Mesodermal cell (in vitro differentiated cells): ENCODE data around the gene ZCCHC24. TPM values are rescaled to one million over a fixed set of nuclear protein-coding genes. Genes with fewer than 3 reads are reported as not detected.

Experiments
- H3K27ac ChIP-seq: 2 replicates; pipeline ENCODE4 v1.7.0; 2013; ENCODE audit warnings: mild to moderate bottlenecking, low read depth, low read length, moderate library complexity; ENCODE audit not compliant: severe bottlenecking
- H3K36me3 ChIP-seq: 2 replicates; pipeline ENCODE4 v1.7.1; 2013; ENCODE audit warnings: mild to moderate bottlenecking, low read length, moderate library complexity; ENCODE audit not compliant: control insufficient read depth, insufficient read depth
- H3K4me1 ChIP-seq: one replicate; pipeline ENCODE4 v1.7.1; 2013; ENCODE audit warnings: mild to moderate bottlenecking, low read length; ENCODE audit not compliant: insufficient read depth, control insufficient read depth, poor library complexity, severe bottlenecking
- H3K4me3 ChIP-seq: 2 replicates; pipeline ENCODE4 v1.7.0; 2013; ENCODE audit warnings: low read length, control low read depth, mild to moderate bottlenecking; ENCODE audit not compliant: insufficient read depth, poor library complexity, severe bottlenecking; ENCODE audit errors: extremely low read depth
- H3K9me3 ChIP-seq: 2 replicates; pipeline ENCODE4 v1.7.1; 2013; ENCODE audit warnings: mild to moderate bottlenecking, low read length, moderate library complexity; ENCODE audit not compliant: control insufficient read depth
- WGBS, 2 experiments: methylation state at CpG; one replicate each; pipeline ENCODE4 v1.1.5; 2013; ENCODE audit warnings: missing lambda C conversion rate in 2 of 2; ENCODE audit not compliant: insufficient coverage in 2 of 2; 5-methylcytosine and 5-hydroxymethylcytosine counted together
- polyA plus RNA-seq, 2 experiments: library from polyadenylated mRNA; stranded (reverse); fragments of 50-300 nt; gene quantifications; one replicate each; pipeline ENCODE4 v1.2.3, GENCODE V29; 2013

ZCCHC24 gene
- 43.7 TPM for polyA plus RNA-seq (2013, experiment 1 of 2)
- polyA plus RNA-seq (2013, experiment 2 of 2) = 41.4 TPM

DNA sequence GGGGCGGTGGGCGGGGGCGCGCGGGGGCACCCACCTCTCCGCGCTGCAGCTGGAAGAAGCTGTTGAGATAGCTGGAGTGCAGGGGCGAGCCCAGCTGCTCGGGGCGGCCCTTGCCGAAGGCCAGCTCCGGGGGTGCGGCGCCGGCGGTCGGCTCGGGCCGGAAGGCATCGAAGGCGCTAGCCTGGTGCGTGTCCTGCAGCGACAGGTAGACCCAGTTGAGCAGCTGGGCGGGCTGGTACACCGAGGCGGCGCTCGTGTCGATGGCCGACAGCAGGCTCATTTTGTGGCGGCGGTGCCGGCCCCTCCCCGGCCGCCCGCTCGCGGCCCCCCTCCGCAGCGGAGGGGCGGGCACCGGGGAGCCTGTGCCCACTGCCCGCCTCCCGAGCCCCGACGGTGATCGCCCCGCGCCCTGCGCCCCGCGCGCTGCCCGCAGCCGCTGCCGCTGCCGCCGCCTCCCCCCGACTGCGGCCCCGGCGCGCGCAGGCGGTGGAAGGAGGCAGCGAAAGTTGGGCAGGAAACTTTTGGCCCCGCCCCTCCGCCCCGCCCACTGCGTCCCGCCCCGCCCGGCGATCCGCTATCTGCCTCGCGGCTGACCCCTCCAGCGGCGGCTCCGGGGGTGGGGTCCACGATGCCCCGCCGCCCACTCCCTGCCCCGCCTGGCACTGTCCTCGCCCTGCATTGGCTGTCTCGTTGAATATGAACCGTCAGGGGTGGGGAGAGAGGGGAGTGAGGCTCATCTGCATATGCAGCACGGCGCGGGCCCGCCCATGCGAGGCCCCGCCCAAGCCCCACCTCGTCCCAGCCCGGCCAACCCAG is at the start of gene ZCCHC24:
TSS of gene ZCCHC24 (minus strand) at position 464 of the 816 bp plus-strand sequence. CDS start at position 280, 184 bp downstream.
- peak within 1 kb of the TSS; percentile 66 for H3K4me3 ChIP-seq
- 0 to 1% methylated on average over 64 to 70 of the region's 95 CpGs for WGBS, 2 experiments
- H3K36me3 ChIP-seq = peaks cover 12% of the 10 kb centered on the region
- H3K9me3 ChIP-seq = no peaks in the 10 kb centered on the region
- peak within 1 kb of the TSS; percentile 97 for H3K27ac ChIP-seq
- peaks cover 35% of the 10 kb centered on the region for H3K4me1 ChIP-seq

DNA sequence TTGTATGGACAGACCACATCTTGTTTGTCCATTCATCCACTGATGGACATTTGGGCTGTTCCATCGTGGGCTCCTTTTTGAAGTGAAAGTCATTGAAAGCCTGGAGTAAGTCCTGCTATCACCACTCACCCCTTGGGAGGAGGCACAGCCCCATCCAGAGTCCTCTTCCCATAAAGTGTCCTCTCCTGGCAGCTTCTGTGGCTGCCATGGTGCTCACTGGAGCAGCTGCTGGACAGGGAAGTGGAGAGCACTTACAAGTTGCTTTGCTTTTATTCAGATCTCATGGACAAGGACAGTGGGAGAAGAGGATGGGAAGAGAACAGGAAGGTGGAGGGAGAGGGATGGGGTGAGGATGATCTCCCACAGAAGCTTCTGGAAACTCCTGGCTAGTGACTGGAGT is 48.4 kb upstream of the ZCCHC24 start:
- Histone ChIP-seq H3K36me3 (no peaks in the 10 kb centered on the region), H3K27ac (no peak overlapping the region), H3K4me1 (peaks cover 15% of the 10 kb centered on the region), H3K9me3 (no peaks in the 10 kb centered on the region), H3K4me3 (no peak overlapping the region)
- WGBS, 2 experiments = 63 to 100% methylated on average over 1 of the region's 1 CpG

DNA sequence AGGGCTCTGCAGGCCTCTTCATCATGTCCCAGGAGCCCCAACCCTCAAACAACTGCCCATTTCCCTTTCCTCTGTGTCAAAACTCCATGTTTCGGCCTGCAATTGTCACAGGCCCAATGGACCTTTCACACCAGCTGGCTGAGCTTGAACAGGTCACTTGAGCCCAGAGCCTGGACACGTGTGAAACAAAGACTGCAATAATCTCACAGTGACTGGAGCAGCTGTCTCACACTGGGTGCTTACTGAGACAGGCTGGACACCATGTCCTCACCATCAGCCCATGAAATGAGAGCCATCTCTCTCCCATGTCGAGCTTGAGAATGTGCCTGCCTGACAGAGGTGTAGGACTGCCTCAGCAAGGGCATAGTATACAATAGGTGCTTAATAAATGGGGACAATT is 47.4 kb upstream of the ZCCHC24 start:
- H3K9me3 ChIP-seq = no peaks in the 10 kb centered on the region
- WGBS, 2 experiments = 89 to 91% methylated on average over 2 to 3 of the region's 3 CpGs
- H3K36me3 ChIP-seq = no peaks in the 10 kb centered on the region
- peaks cover 25% of the 10 kb centered on the region for H3K4me1 ChIP-seq
- H3K4me3 ChIP-seq = no peak overlapping the region
- H3K27ac ChIP-seq = no peak overlapping the region

DNA sequence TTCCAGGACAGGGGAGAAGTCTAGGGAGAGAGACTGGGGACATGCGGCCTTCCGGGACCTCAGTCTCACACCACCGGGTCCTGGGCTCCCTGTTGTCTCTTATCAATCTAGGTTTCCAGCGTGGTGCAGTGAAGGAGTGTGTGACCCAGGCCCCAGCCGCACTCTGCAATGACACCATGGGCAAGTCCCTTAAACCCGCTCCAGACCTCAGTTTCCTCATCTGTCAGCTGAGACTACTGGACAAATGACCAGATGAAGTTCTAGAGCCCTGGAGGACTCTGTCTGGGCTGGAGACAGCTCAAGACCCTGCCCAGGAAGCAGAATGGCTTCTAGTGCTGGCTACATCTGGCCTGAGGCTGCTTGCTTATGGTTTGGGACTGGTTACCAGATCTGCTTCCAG is 46.8 kb upstream of the ZCCHC24 start:
- H3K4me3 ChIP-seq = no peak overlapping the region
- no peak overlapping the region for H3K27ac ChIP-seq
- H3K4me1 ChIP-seq = peaks cover 30% of the 10 kb centered on the region
- H3K9me3 ChIP-seq = no peaks in the 10 kb centered on the region
- 96 to 97% methylated on average over 3 of the region's 6 CpGs for WGBS, 2 experiments
- H3K36me3 ChIP-seq = no peaks in the 10 kb centered on the region

DNA sequence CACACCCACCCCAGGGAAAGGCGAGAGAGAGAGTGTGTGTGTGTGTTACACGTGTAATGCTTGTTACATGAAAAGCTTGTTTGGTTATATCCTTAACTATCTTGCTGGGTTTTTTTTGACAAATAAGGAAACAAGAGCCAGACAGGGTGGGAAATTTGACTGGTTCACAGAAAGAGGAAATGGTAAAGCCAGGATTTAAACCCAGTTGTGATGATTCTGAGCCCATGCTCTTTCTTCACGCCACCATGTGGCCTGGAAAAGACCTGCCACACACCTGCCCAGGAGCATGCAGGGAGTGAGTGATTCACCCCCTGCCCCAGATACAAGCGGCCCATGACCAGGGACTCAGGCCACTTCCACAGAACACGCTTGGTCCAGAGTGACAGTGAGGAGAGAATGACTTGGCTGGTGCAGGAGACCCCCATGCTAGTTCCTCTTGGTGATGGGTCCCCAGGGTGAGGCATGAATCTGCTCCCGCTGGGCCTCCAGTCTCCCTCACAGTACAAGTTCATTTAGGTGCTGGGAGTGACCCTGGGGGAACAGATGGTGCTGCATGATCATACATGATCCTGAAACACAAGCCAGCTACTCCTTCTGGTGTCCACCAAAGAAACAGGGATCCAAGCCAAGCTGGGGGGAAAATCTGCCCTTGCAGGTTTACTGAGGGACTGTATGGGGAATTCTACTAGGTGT is 45.9 kb upstream of the ZCCHC24 start:
- Histone ChIP-seq H3K4me3 (no peak overlapping the region), H3K27ac (no peak overlapping the region)
- 89 to 90% methylated on average over 2 to 3 of the region's 6 CpGs for WGBS, 2 experiments

DNA sequence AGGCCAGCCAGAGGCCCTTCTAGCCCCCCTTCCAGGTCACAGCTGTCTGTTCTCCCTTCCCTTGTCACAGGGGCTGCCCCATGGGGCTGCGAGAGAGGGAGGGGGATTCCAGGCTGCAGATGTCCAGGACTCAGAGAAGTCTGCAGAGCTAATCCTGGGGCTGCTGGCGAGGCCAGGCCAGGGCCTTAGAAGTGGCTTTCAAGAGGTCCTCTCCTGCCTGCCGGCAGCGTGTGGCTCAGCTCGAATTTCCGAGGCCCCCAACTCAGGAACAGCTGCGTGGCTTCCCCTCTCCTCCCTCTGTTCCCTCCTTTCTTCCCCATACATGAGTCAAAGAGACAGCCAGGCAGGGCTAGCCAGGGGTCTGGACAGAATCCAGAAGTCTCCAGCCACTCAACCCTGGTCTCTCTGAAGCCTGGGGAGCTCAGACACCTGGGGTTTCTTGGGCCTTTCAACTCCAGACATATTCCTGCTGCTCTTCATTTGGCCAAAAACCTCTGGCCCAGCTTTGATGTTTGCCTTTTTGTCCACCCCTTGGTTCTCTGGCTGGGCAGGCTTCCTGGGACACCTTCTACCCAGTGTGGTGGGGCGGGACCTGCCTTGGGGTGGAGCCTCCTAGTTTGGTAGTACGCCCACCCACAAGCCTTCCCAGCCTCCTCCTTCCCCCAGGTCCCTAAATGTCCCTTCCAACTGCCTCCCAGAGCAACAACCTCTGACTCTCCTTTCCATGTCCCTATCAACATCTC is 45.1 kb upstream of the ZCCHC24 start:
- H3K4me3 ChIP-seq = no peak overlapping the region
- H3K36me3 ChIP-seq = no peaks in the 10 kb centered on the region
- H3K4me1 ChIP-seq = peaks cover 31% of the 10 kb centered on the region
- H3K27ac ChIP-seq = peak overlapping the region; percentile 69
- 67 to 91% methylated on average over 1 to 9 of the region's 9 CpGs for WGBS, 2 experiments
- H3K9me3 ChIP-seq = no peaks in the 10 kb centered on the region

More for the DNA sequence above, 45.9 kb upstream of the ZCCHC24 start:
- no peaks in the 10 kb centered on the region for H3K36me3 ChIP-seq
- peaks cover 31% of the 10 kb centered on the region for H3K4me1 ChIP-seq
- no peaks in the 10 kb centered on the region for H3K9me3 ChIP-seq

DNA sequence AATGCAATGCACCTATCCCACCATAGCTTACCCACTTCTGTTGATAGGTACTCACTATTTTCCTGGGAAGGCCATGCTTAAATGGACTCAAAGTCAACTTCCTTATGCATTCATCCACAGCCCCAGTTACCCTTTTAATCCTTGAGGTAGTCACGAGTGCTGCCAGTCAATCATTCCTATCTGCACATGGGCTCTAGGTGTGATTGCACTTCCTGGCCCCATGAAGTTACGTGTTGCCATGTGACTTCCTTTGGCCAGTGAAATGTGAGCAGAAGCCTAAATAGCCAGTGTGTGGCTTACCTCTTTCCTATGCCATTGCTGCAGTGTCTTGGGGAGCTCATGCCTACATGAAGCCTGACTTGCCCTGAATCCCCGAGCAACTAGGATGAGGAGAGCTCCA is 43.4 kb upstream of the ZCCHC24 start:
- Histone ChIP-seq H3K9me3 (no peaks in the 10 kb centered on the region), H3K4me1 (peaks cover 36% of the 10 kb centered on the region), H3K36me3 (no peaks in the 10 kb centered on the region), H3K4me3 (no peak overlapping the region), H3K27ac (peak overlapping the region; percentile 89)
- WGBS, 2 experiments = 88 to 92% methylated on average over 2 to 3 of the region's 3 CpGs

DNA sequence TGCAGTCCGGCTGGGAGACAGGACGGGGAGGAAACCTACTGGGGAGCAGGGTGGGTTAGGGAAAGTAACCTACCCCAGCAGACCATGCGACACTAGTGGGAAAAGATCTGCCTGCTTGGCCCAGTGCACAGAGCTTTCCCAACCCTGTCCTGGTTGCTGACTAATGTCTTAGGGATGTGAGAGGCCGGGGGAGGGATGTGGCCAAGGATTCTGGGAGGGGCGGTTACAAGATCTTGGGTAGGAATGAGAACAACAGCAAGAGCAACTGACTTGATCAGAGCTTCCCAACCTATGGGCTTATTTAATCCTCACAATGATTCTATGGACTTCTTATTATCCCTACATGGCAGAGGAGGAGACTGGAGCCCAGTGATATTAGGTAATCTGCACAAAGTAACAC is 42.9 kb upstream of the ZCCHC24 start:
- Histone ChIP-seq H3K4me3 (no peak overlapping the region), H3K4me1 (peaks cover 41% of the 10 kb centered on the region), H3K27ac (peak overlapping the region; percentile 89), H3K36me3 (no peaks in the 10 kb centered on the region), H3K9me3 (no peaks in the 10 kb centered on the region)
- WGBS, 2 experiments = 80 to 83% methylated on average over 1 of the region's 5 CpGs

DNA sequence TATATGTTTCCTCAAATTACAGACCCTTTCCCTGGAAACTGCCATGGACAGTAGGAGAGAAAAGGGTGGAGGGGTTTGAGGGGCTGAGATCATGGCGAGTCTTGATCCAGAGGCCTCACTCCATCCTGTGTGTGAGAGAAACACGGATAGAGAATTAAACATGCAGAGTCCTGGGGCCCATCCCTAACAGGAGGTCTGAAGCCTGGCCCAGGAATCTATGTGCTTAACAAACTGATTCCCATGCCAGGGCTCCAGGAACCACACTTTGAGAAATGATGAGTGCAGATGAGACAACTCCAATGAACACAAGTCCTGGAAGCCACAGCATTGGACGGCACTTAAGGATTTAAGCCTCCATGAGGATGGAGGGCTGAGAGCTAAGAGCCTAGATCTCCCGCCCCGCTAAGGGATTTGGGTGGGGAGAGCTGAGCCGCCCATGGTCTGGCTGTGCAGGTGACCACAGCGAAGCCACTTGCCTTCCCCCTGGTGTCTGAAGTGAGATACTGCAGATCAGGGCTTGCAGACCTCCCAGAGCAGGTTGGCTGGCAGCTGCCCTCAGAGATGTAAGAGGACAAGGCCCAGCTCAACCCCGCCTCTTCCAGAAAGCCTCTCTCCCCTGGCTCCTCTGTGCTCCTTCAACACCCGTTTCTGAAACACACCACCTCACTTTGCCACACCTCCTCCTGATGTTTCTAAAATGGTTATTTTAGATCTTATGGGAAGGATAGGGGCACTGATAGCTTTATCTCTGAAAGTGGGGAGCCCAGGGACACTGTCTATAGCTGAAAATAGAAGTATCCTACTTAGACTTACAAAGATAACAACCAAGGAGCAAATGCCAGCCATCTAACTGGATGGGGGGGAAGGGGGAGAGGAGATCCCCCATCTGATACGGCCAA is 42.1 kb upstream of the ZCCHC24 start:
- H3K9me3 ChIP-seq = no peaks in the 10 kb centered on the region
- 32 to 43% methylated on average over 7 to 8 of the region's 10 CpGs for WGBS, 2 experiments
- no peaks in the 10 kb centered on the region for H3K36me3 ChIP-seq
- peaks cover 47% of the 10 kb centered on the region for H3K4me1 ChIP-seq
- H3K4me3 ChIP-seq = no peak overlapping the region
- peak overlapping the region; percentile 89 for H3K27ac ChIP-seq

DNA sequence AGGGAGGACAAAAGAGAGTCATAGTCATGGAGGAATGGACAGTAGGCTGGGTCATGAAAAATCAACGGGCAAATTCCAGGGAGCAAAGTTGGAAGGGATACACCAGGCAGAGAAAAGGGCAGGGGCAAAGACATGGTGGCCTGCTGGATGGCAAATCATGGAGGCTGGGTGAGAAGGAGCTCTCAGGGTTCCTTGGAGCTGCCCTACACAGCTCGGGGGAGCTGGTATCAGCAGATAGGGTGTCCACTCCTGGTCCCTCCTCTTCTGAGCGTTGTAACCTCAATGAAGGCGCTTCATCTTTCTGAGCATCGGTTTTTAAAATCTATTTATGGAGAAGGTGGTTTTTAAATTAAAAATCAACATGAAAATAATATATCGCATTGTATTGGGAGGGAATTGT is 39.1 kb upstream of the ZCCHC24 start:
- peak overlapping the region; percentile 32 for H3K27ac ChIP-seq
- 88% methylated on average over 2 of the region's 6 CpGs for WGBS, 2 experiments
- H3K9me3 ChIP-seq = no peaks in the 10 kb centered on the region
- H3K4me1 ChIP-seq = peaks cover 36% of the 10 kb centered on the region
- H3K36me3 ChIP-seq = no peaks in the 10 kb centered on the region
- no peak overlapping the region for H3K4me3 ChIP-seq
